ENCODE data around the gene CEACAM4.
"Not testable (repeated sequence)": the region's sequence is repeated elsewhere in the genome, so short reads cannot be mapped to it uniquely, and the experiment has no call there.

The CEACAM4 gene

DNA sequence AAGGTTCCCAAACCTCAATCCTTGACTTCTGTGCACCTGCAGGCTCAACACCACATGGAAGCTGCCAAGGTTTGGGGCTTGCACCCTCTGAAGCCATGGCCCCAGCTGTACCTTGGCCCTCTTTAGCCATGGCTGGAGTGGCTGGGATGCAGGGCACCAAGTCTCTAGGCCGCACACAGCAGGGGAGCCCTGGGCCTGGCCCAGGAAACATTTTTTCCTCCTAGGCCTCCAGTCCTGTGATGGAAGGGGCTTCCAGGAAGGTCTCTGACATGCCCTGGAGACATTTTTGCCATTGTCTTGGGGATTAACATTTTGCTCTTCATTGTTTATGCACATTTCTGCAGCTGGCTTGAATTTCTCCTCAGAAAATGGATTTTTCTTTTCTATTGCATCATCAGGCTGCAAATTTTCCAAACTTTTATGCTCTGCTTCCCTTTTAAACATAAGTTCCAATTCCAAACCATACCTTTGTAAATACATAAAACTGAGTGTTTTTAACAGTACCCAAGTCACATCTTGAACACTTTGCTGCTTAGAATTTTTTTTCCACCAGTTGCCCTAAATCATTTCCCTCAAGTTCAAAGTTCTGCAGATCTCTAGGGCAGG is 44.2 kb downstream of the CEACAM4 start:
- DNase-seq = not testable (repeated sequence)

DNA sequence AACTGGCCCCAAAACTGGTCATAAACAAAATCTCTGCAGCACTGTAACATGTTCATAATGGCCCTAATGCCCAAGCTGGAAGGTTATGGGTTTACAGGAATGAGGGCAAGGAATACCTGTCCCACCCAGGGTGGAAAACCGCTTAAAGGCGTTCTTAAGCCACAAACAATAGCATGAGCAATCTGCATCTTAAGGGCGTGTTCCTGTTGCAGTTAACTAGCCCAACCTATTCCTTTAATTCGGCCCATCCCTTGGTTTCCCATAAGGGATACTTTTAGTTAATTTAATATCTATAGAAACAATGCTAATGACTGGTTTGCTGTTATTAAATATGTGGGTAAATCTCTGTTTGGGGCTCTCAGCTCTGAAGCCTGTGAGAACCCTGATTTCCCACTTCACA is 45.8 kb downstream of the CEACAM4 start:
- not testable (repeated sequence) for DNase-seq

DNA sequence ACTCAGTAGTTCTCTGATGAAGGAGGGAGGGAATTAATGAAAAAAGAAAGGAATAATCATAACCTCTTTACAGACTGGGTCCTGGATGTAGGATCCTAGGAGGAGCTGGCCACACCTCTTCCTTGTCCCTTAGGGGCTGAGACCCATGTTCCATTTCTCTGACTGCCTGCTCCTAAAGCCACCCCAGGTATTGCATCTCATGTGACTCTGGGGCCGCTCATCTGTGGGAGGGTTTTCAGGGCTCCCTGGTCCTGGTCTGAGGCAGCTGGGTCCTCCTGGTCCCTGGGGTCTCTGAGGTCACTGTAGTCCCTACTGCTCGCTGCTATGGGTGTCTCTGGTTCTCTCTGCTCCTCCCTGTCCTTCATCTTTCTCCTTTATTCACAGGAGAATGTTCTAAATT is 48.0 kb downstream of the CEACAM4 start:
- no peak for DNase-seq

DNA sequence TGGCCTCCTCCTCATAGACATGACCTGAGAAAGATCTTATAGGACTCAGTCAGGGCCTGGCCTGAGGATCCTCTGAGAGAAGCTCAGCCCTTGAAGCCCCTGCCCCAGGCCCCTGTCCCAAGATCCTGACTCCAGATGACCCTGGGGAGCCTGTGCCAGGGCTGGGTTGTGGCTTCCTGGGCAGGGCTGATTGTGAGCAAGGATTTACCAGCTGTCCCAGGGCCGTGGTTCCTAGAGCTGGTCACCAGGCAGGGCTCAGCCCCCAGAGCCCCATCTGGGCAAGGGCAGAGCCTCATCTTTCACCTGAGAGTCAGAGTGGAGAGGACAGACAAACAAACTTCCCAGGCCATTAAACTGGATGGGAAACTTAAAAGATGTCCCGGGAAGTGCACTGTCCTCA is 49.0 kb downstream of the CEACAM4 start:
- DNase-seq = no peak

DNA sequence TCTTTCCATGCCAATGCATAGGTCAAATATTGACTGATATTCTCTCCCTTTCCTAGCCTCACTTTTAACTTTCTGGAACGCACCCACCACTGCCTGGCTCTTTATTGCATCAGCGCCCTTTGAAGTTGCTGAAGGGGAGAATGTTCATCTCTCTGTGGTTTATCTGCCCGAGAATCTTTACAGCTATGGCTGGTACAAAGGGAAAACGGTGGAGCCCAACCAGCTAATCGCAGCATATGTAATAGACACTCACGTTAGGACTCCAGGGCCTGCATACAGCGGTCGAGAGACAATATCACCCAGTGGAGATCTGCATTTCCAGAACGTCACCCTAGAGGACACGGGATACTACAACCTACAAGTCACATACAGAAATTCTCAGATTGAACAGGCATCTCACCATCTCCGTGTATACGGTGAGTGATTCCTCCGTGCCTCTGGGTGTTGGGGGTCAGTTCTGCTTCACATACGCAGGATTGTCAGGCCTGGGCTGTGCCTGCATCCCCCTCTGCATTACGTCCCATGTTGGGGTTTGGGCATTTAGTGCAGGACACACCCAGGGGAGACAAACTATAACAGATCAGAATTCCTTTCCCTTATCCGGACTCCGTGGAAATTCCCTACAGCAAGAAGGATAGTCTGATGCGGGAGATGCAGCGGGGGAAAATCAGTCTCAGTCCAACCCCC is 49.6 kb downstream of the CEACAM4 start:
- DNase-seq = no peak

DNA sequence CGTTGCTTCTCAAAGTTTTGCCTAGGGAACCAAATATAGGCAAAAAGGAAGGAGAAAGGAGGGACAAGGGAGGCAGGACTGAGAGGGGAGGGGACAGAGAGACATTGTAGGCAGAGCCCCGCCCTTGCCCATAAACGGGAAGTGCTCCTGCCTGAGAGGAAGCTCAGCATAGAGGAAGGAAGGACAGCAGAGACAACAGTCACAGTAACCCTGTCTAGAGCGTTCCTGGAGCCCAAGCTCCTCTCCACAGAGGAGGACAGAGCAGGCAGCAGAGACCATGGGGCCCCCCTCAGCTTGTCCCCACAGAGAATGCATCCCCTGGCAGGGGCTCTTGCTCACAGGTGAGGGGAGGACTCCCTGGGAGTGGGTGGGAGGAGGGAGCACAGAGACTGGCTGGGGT is 50.9 kb downstream of the CEACAM4 start, which contains the start of gene CEACAM21:
TSS of gene CEACAM21 (plus strand) at position 169 of the 400 bp plus-strand sequence. CDS start at position 278, 109 bp downstream.
- no peak for DNase-seq

DNA sequence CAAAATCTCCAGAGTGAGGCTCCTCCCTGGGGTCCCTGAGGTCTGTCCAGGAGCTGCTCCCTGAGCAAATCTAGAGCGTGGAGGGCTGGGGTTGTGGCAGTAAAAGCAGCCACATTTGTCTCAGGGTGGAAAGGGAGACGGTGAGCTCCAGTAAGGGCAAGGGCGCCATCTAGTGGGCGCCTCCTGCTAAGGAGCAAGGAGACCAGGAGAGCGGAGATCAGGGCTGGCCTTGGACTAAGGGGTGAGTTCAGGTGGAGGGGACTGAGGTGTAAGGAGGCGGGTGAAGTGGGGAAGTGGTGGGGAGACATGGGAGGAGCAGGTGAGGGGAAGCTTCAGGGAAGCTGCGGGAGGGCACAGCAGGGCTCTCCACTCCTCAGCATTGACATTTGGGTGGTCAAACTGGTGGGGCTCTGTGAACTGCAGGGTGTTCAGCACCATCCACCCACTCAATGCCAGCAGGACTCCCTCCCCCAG is 56.2 kb downstream of the CEACAM4 start:
- DNase-seq = peak; percentile 87

DNA sequence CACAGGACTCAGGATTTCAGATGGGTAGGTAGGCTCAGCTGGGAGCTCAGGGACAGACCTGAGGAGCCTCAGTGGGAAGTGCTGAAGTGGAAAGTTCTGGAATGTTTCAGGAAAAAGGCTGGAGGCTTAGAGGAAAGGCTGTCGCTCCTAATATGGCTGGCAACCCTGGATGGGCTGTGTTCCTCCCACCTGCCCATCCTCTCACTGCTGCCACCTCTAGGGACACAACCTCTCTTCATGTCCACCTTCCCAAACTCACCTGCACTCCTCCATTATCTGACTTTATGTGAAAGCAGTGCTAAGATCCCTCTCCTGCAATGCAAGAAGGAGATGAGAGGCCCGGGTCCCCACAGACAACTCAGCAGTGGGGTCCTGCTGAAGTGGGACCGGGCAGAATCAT is 56.7 kb downstream of the CEACAM4 start:
- DNase-seq = no peak

DNA sequence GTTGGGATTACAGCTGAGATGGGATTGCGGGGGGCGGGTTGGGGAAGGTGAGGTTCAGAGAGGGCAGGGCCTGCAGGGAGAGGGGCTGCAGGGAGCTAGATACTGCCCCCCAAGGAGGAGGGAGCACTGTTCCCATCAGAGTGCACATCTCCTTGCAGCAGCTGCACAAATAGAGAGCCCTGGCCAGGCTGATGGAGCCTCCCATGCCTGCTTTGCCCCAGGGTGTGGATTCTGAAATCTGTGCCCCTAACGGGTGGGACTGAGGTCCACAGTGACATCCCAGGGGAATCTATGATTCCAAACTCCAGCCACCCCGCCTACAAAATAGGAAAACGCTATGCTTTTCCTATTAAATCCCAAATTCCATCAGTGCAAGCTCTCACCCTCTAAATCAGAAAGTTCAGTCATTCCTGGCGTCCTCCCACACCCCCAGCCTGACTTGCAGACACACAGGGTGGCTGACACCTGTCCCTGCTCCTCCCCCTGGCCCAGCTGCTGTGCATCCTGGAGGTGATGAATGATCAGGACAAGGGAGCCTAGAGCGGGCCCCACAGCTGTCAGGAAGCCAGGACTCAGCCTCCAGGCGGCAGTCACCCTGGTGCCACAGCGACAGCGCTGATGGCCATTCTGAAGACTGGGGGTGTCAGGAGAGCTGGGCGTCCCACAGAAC is 57.3 kb downstream of the CEACAM4 start:
- DNase-seq = no peak

Measured in NCI-H2227 treated with DMSO at 0.1 percent for 48 hours (cell line).